Uterus (tissue), 2 donors: ENCODE results near the gene USO1.

ENCODE experiments used
- CTCF ChIP-seq, 4 experiments: fragments of 200-600 bp in 2 of 4; fragments of 450-650 bp in 2 of 4; sonication (generic) in 2 of 4; IDR thresholded peaks; one replicate each; pipeline ENCODE4 v1.5.1; 2016 to 2019; ENCODE audit warnings: antibody characterized with exemption in 4 of 4, mild to moderate bottlenecking in 2 of 4, moderate library complexity in 1 of 4
- POLR2A ChIP-seq, 2 donors: fragments of 450-650 bp; IDR thresholded peaks; one replicate each; pipeline ENCODE4 v1.6.1; 2016; ENCODE audit warnings: antibody characterized with exemption in 2 of 2, mild to moderate bottlenecking in 1 of 2, moderate library complexity in 1 of 2

DNA sequence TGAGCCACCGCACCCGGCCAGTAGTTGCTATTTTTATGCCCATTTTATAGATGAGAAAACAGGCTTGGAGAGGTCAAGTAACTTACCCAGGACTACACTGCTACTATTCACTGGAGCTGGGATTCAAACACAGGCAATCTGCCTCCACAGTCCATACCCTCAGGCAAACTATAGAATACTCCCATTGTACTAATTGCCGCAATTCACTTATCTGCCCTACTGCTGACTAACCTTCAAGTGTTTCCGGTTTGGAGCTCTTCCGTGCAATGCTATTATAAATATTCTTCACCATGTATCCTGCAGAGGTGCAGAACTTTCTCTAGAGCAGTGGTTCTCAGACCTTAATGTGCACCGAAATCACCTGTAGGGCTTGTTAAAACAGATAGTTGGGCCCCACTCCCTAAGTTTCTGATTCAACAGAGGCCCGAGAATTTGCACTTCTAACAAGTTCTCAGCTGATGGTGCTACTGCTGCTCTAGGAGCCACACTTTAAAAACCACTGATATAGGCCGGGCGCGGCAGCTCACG, 49.3 kb upstream of the USO1 start:
- no peak for TF ChIP-seq CTCF (IDR thresholded peaks at IDR 0.05)
- no peak for TF ChIP-seq POLR2A (IDR thresholded peaks at IDR 0.05)
